ENCODE measurements around the gene FAM170B.

The FAM170B gene

DNA sequence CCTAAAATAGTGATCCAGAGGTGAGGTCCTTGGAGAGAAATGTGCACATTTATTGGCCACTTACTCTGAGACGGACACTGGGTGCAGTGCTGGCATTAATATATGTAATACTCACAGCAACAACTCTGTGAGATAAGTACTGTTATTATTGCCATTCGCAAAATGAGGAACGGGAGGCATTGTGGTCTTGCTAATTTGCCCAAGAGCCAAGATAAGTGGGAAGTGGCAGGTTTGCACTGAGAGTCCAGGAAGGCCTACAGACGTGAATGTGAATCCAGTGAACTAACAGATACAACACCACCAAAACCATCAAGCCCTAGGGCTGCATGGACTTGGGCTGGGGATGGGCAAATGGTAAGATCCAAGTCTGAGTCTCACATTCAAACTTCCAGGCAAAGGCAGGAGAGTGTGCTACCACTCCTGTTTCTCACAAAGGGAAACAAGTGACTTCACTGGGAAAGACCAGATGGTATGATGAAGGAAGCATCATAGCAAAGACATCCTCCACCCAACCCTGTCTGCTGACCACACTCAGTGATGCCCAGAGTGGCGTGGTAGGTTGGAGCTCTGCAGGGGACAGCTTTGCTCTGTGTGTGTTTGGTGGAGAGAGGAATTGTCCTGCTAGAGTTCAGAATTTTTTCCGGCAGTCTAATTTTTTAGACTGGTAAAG lies 35.1 kb upstream of the FAM170B start:
- peak; percentile 53 to 65 for DNase-seq

DNA sequence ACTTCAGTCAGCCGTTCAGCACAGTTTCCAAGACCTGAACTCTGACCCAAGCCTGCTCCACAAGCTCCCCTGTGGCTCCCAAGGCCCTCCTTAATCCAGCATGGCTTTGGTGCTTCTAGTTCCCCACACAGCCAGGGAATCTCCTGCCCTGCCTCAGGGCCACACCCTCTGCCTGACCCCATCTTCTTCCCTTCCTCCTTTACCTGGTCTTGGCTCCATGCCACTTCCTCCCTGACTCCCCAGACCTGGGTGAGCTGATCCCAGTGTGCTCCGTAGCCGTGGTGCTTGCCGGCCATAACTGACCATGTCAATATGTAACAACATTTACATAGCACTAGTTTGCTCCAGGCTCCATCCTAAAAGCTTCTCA lies 34.3 kb upstream of the FAM170B start:
- DNase-seq, result no peak

DNA sequence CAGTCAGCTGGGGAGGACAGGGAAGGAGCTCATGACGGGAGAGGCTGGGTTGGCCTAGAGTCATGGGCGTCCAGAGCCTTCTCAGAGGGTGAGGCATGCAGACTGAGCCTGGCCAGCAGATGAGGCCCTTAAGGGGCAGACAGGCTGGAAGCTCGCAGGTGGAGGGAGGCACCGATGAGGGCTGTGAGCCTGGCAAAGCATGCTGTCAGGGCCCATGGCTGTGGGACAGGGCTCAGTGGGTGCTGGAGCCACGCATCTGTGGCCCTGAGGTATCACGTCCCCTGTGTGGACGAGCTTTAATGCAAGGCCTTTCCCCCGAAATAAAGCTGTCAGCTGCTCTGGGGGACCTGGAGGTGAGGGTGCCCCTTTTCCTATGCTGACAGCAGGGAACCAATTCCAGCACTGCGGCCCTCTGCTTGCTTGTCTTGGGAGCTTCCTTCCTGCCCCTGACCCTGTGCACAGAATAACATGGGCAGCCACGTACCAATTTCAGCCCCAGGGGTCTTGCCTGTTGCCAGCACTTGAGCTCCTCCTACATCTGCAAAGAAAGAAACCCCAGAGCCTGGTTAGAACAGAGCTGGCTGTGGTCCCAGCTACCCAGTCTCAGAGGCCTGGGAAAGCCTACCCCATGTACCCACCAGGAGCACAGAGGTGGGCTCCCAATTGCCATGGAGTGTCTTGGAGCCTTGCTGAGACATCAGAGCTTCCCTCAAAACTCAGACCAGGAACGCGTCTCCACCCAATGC lies 33.8 kb upstream of the FAM170B start:
- DNase-seq, result no peak

DNA sequence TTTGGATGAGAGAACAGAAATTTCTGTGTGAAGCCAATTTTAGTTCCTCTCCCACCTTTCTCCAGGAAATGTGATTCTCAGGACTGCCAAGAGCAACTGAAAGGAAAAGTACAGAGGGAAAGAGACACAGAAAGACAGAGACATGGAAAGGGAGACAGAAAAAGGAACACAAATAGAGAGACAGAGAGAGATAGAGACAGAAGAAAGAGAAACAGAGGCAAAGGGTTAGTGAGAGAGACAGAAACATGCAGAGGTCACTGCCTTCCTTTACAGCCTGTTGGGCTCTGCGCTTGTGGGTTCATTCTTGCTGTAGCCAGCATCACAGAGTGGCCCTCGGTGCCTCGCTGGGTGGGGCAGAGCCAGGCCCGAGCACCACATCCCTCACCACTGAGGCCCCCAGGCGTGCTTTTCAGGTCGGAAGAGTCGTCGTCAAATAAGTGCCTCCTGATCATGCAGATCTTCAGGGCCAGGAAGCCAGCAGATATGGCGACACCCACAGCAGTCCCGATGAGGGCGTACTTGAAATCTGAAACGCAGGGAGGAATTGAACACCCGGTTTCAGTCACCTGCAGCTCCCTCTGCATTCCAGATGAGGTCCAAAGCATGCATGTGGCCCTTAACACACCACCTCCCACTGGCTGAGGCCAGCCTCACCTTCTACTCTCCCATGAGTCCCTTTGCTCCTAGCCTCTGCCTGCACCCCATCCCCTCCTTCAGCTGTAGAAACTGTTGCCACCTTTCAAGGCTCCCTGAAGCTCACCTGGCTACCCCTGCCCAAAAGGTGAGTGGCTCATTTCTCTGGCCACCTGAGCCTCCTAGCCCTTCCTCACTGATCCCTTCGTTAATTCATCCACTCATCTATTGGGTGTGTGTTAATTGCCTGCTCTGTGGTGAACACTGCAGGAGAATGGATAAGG lies 32.9 kb upstream of the FAM170B start:
- DNase-seq, result no peak

DNA sequence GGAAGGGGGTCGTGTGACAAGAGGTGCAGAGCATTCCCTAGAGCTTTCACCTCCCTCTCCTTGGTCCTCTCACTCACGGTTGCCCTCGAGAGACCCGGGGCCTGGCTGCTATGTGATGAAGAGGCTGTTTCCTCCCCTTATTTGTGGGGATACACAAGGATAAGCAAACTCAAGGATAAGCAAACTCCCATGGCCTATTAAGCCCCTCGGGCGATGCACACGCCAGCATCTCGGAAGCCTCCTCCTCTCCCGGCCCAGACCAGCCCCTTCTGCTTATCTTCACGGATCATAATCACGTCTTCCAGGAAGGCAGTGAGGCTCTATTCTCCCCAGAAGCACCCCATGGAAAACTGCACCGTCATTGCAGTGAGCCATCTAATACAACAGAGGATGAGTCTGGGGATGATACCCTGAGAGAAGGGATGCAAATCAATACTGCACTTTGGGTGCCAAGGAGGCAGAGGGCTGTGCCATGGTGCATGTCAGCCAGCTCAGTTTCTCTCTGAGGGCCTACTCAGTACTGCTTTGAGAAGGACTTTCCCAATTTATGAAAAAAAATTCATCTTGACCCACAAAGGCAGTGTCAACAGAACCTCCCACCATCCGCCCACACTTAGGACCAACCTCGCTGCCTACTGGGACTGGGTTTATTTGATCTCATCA lies 32.1 kb upstream of the FAM170B start:
- DNase-seq, result no peak

DNA sequence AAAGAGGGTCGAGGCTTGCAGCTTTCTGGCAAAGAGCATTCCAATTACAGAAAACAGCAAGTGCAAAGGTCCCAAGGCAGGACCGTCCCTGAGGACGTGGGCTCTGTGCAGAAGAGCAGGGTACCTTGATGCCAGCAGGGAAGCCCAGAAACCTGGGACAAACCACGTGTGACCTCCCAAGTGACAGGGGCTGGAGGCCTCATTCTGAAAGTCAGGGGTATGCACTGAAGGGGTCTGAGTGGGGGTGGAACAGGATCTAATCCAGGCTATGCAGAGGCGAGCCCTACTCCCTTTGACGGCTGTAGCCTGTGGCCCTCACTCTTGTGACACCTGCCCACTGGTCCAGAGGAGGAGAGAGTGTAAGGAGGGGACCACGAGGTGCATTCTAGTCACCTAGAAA lies 31.4 kb upstream of the FAM170B start:
- no peak for DNase-seq

DNA sequence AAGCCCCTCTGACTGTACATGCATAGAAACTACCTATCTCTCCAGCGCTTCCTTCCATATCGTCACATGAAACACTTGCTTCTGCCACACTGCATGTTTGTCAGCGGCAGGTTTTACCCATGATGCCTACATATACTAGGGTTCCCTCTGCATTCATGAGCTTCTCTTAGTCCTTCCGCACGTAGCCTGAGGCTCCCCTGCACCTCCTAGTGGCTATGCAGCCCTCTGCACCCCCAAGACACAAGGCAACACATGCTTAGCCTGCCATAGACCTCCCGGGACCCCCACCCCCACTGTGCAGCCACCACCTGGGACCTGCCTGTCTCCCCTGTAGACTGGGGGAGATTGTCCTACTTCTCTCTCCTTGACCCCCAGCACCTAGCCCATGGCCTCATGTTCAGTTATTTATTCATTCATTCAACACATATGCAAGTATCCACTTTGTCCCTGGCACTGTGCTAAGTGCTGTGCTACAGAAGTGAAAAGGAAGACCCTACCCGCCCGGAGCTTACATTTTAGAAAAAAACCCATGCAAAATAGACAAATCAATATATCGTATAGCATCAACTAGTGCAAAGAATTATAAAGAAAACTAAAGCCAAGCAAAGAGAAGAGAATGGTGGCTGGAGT lies 30.9 kb upstream of the FAM170B start:
- peak in 1 of 2 experiments; percentile 25 for DNase-seq

DNA sequence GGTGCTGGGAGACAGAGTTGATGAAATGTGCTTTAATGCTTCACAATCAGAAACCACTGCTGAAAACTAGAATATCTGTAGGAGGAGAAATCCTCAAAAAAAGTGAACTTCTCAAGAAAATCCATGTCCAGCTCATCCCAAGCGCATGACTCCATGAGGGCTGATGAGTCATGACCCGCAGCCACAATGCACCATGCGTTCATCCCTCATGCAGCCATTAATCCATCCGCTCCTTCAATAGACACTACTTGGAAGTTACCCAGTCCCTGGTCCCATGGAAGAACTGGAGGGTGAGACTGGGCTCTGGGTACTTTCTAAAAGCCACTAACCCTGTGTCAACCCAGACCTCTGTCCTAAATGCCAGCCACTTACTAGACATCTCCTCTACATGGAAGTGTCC lies 29.9 kb upstream of the FAM170B start:
- no peak for DNase-seq

DNA sequence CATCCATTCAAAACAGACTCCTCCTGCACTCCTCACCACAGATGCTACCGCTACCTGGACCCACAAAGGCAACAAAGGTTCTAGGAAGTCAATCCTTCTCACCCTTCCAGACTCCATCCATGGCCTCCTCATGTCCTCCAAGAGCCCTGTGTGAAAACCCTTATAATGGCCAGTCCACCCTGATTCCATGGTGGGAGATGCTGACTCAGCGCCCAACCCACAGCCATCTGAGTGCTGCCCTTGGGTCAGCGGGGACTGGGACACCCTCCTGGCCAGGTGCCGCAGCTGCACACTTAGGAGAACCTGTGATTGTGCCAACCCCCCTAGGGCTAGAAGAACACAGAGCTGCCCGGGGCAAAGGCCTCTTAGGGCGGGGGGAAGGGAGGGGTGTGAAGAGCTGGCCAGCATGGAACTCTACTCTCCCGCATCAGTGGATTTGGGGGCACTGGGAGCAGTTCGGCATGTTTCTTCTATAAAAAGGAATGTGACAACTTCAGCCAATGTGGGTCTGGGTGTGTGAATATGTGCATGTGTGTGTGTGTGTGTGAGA lies 29.0 kb upstream of the FAM170B start:
- DNase-seq, result no peak

DNA sequence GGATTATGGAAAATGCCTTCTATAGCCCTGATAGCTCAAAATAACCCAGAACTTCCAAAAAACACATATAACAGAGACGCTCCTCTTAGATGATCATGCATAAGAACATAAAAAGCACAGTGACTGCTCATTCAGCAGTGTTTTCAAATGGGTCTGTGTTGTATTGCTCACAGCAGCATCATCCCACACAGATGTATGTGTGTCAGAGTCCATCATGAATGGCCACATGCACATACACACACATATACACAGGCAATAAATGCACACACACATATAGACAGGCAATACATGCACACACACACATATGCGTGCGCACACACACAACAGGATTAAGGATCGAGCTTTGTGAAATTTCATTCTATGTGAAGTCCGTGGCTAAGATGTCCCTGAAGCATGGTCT lies 28.2 kb upstream of the FAM170B start:
- DNase-seq, result no peak

DNA sequence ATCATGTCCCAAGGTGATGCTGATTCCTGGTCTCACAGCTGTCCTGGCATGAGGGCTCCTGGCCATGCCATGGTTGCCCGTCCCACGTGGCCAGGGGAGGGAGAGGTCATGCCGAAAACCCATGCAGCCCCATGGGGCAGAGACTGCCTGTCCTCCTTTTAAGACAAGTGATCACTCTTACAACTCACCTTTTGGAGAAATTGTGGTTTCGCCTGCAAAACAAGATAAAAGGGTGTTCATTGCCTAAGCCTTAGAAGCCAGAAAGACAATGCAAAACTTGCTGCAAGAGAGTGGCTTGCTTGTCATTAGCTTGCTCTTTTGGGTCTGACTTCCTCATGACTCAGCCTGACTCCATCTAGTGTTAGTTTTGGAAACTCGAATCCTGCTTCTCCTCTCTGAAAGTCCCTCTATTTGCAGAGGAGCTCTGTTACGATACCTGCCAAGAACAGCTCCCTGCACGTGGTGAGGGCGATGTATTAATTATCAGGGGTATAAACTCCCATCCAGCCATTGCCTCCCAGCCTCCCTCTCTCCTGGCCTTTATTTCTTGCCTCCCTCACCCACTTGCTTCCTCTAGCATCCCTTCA lies 27.7 kb upstream of the FAM170B start:
- DNase-seq, result peak; percentile 22 to 38

DNA sequence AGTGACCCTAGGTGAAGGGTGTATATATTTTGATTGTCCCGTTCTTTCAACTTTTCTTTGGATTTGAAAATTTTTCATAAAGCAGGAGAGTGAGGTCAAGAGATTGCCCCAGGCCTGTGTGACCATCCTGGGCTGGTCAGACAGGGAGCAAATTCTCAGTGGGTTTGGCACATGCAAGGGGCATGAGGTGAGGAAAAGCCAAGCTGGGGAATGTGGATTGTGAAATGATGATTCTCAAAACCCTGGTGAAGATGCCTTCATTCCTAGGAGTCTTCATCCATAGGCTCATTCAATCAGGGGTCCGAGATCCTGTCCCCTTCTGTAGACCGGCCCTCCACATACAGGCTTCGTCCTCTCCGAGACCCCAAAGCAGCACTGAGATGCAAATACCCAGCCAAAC lies 27.0 kb upstream of the FAM170B start:
- no peak for DNase-seq

DNA sequence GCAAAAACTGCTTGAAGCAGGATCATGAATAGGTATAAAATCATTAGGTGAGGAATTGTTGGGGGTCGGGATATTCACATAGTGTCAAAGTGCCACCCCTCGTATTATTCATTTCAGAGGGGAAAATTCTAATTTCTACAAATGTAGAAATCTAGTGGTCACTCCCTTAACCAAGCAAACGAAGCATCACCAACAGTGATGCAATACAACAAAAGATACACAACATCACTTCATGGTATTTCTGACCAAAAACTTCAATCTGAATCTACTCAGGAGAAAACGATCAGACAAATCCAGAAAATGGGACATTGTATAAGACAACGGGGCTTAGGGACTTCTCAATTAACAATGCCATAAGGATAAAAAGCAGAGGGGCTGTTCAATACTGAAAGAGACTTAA lies 26.3 kb upstream of the FAM170B start:
- DNase-seq, result no peak

DNA sequence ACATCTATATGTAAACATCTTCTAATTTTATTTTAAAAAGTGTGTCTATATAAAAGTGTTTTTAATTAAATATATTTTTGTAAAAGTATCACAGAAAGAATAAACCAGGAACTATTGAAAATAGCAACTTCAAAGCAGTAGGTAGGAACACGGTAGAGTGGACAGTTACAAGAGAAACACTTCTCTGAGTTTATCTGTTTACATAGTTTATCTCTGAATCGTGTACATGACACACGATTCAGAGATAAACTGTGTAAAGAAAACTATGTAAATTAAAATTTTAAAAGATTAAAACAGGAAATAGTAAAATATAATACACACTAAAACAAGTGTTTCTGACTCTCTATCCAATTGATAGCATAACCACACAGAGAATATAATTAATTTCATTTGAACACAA lies 25.1 kb upstream of the FAM170B start:
- no peak for DNase-seq

DNA sequence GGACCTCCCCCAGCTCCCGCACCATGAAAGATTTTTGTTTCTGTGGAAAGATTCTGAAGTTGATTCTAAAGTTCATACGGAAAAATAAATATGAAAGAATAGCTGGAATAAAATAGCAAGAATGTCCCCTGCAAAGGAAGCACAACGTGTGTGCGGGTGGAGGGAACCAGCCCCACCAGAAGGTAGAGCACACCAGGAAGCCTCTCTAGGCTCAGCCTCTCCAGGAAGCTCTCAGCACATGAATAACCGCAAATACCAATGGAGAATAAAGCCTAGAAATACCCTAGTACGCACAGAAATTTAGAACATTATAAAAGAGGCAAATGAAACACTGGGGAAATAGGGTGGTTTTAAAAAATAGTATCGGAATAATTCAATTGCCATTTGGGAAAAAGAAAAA lies 24.6 kb upstream of the FAM170B start:
- no peak for DNase-seq

DNA sequence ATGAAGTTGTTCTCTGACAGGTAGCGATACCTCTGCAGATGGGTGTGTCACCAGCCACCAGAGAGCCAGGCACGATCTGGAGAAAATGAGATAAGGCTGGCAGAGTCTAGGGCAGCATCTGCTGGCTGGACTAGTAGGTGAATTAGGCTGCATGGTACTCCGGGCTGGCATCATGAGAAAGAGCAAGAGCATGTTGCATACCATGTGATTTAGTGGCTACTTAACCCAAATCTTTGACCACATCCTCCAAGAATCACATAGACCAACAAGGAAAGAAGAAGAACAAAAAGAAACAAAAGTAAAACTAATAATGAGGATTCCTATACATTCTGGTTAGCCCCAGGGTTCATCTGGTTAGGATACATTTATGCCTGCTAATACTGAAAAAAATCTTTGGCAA lies 23.4 kb upstream of the FAM170B start:
- DNase-seq, result no peak

DNA sequence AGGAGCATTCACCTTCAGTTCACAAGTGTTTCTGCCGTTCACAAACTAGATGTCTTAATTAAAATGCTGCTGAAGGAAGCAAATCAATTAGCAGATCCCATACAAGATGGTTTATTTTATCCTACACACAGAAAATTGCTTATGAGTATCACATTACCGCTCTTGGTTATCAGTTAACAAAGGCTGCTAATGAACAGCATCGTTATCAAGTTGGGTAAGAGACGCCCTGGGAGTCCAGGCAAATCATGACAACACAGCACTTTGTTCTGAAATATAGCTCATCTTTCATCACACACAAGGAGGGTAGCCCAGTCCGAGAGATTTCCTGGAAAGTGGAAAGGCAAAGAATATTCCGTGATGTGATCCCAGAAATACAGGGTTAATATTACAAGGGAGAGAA lies 20.8 kb upstream of the FAM170B start:
- no peak for DNase-seq

DNA sequence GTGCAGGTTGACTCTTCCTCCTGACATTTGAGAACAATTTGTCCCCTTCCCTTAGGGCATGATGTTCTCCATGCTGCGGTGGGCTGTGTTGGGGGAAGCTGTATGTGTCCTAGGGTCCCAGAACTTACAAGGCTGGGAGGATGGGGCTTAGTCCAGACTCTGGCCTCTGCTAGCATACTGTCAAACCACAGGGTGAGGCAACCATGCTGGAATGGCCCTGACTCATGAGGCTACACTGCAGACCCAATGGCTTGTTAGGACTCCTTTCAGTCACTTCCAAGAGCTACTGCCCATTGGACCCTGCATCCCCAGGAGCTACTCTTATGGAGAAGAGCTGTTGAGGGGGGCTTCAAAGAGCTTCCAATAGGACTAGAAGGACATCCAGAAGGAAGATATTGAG lies 20.1 kb upstream of the FAM170B start:
- DNase-seq, result no peak

DNA sequence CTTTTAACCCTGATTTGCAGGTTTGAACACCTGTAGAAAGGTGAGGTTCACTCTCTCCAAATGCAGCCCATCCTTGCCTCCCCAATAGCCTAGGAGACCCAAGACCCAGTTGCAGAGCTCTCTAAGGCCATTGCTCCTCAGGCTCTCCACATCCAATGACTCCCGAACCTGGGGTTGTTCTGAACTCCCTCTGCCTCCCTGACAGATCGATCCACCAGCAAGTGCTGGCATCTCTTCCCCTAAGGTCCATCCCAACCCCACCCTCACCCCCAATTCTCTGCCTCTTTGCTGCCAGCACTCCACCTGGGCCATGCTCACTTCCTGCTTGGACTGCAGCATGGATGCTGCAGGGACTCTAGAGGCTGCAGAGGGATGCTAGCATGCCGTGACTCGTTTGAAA lies 19.3 kb upstream of the FAM170B start:
- DNase-seq, result no peak

DNA sequence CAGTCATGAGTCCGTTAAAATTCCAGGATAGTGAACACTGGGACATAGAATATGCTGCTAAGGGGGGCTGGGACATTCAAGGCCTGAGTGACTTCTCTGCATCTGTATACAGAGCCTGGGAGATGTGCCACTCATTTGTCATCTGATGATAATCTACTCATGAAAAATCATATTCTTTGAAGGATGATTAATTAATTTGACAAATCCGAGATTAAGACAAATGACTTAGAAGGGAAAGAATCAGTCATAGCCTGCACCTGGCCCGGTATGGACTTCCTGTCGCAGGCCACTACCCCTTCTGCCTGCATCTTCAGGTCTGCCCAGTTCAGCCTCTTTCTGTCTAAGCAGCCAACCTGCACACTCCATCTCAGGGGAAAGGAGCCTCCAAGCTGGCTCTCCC lies 18.8 kb upstream of the FAM170B start:
- no peak for DNase-seq

DNA sequence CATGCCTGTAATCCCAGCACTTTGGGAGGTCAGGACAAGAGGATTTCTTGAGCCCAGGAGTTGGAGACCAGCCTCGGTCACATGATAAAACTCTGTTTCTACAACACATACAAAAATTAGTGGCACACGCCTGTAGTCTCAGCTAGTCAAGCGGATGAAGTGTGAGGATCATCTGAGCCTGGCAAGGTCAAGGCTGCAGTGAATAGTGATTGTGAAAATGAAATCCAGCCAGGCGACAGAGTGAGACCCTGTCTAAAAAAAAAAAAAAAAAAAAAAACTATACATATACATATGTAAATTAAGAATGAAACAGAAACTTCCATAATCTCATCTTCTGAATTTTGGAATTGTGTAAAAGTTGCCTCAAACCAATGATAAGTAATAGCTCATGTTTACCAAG lies 18.2 kb upstream of the FAM170B start:
- no peak for DNase-seq

DNA sequence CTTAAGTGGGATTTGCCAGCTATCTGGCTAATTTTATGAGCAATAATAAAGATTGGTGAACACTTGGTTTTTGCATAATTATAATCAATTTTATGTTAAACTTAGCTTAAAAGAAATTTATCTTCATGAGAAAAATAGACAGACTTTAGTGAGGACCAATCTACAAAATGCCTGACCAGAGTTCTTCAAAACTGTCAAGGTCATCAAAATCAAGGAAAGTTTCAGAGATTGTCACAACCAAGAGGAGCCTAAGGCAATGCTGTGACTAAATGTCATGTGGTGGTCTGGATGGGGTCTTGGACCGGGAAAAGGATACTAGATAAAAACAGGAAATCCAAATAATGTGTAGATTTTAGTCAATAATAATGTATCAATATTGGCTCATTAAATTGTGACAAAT lies 17.7 kb upstream of the FAM170B start:
- no peak for DNase-seq
